ENCODE data around the gene CAPN15.

Gene CAPN15

GRCh38 chr16:543301-544164 is 16.0 kb downstream of the CAPN15 start:
- Histone ChIP-seq H3K36me3 (ENCODE audit: control insufficient read depth, insufficient read depth, low read length) (peaks cover 3% of the 10 kb centered on the region), H3K4me1 (ENCODE audit: control insufficient read depth, insufficient read depth, low read length) (peaks cover 16% of the 10 kb centered on the region), H3K9ac (ENCODE audit: low read length) (no peak overlapping the region), H3K27me3 (ENCODE audit: control insufficient read depth, insufficient read depth, low read length) (no peaks in the 10 kb centered on the region), H3K9me3 (ENCODE audit: control insufficient read depth, low read length) (no peaks in the 10 kb centered on the region), H3K4me3 (ENCODE audit: low read length) (no peak overlapping the region)

- Histone ChIP-seq H3K4me1 (ENCODE audit: control insufficient read depth, insufficient read depth, low read length) (peaks cover 16% of the 10 kb centered on the region), H3K9me3 (ENCODE audit: control insufficient read depth, low read length) (no peaks in the 10 kb centered on the region), H3K9ac (ENCODE audit: low read length) (no peak overlapping the region), H3K36me3 (ENCODE audit: control insufficient read depth, insufficient read depth, low read length) (no peaks in the 10 kb centered on the region), H3K4me3 (ENCODE audit: low read length) (no peak overlapping the region), H3K27me3 (ENCODE audit: control insufficient read depth, insufficient read depth, low read length) (no peaks in the 10 kb centered on the region)
These were observed 17.0 kb downstream of the CAPN15 start for GRCh38 chr16:544517-544916.

- Histone ChIP-seq H3K9me3 (ENCODE audit: control insufficient read depth, low read length) (no peaks in the 10 kb centered on the region), H3K9ac (ENCODE audit: low read length) (no peak overlapping the region), H3K36me3 (ENCODE audit: control insufficient read depth, insufficient read depth, low read length) (no peaks in the 10 kb centered on the region), H3K4me3 (ENCODE audit: low read length) (no peak overlapping the region), H3K4me1 (ENCODE audit: control insufficient read depth, insufficient read depth, low read length) (peaks cover 16% of the 10 kb centered on the region), H3K27me3 (ENCODE audit: control insufficient read depth, insufficient read depth, low read length) (no peaks in the 10 kb centered on the region)
These were observed 19.6 kb downstream of the CAPN15 start for GRCh38 chr16:546909-547770.

GRCh38 chr16:548586-548985 is 21.1 kb downstream of the CAPN15 start:
- Histone ChIP-seq H3K4me1 (ENCODE audit: control insufficient read depth, insufficient read depth, low read length) (peaks cover 16% of the 10 kb centered on the region), H3K4me3 (ENCODE audit: low read length) (no peak overlapping the region), H3K9ac (ENCODE audit: low read length) (no peak overlapping the region), H3K27me3 (ENCODE audit: control insufficient read depth, insufficient read depth, low read length) (no peaks in the 10 kb centered on the region), H3K9me3 (ENCODE audit: control insufficient read depth, low read length) (no peaks in the 10 kb centered on the region), H3K36me3 (ENCODE audit: control insufficient read depth, insufficient read depth, low read length) (no peaks in the 10 kb centered on the region)

GRCh38 chr16:549544-550263 is 22.2 kb downstream of the CAPN15 start:
- H3K36me3 ChIP-seq (ENCODE audit: control insufficient read depth, insufficient read depth, low read length) = no peaks in the 10 kb centered on the region
- no peak overlapping the region for H3K4me3 ChIP-seq (ENCODE audit: low read length)
- no peaks in the 10 kb centered on the region for H3K9me3 ChIP-seq (ENCODE audit: control insufficient read depth, low read length)
- H3K27me3 ChIP-seq (ENCODE audit: control insufficient read depth, insufficient read depth, low read length) = no peaks in the 10 kb centered on the region
- H3K4me1 ChIP-seq (ENCODE audit: control insufficient read depth, insufficient read depth, low read length) = peaks cover 16% of the 10 kb centered on the region
- H3K9ac ChIP-seq (ENCODE audit: low read length) = no peak overlapping the region

GRCh38 chr16:551210-551609 is 23.7 kb downstream of the CAPN15 start:
- Histone ChIP-seq H3K36me3 (ENCODE audit: control insufficient read depth, insufficient read depth, low read length) (no peaks in the 10 kb centered on the region), H3K4me1 (ENCODE audit: control insufficient read depth, insufficient read depth, low read length) (peaks cover 10% of the 10 kb centered on the region), H3K9ac (ENCODE audit: low read length) (no peak overlapping the region), H3K4me3 (ENCODE audit: low read length) (no peak overlapping the region), H3K27me3 (ENCODE audit: control insufficient read depth, insufficient read depth, low read length) (no peaks in the 10 kb centered on the region), H3K9me3 (ENCODE audit: control insufficient read depth, low read length) (no peaks in the 10 kb centered on the region)

- no peaks in the 10 kb centered on the region for H3K27me3 ChIP-seq (ENCODE audit: control insufficient read depth, insufficient read depth, low read length)
- H3K4me3 ChIP-seq (ENCODE audit: low read length) = no peak overlapping the region
- peaks cover under 1% of the 10 kb centered on the region for H3K4me1 ChIP-seq (ENCODE audit: control insufficient read depth, insufficient read depth, low read length)
- H3K36me3 ChIP-seq (ENCODE audit: control insufficient read depth, insufficient read depth, low read length) = no peaks in the 10 kb centered on the region
- no peak overlapping the region for H3K9ac ChIP-seq (ENCODE audit: low read length)
- no peaks in the 10 kb centered on the region for H3K9me3 ChIP-seq (ENCODE audit: control insufficient read depth, low read length)
These were observed 24.7 kb downstream of the CAPN15 start for GRCh38 chr16:552171-552570.

GRCh38 chr16:553601-554296 is 26.2 kb downstream of the CAPN15 start:
- Histone ChIP-seq H3K36me3 (ENCODE audit: control insufficient read depth, insufficient read depth, low read length) (no peaks in the 10 kb centered on the region), H3K9ac (ENCODE audit: low read length) (no peak overlapping the region), H3K4me3 (ENCODE audit: low read length) (no peak overlapping the region), H3K9me3 (ENCODE audit: control insufficient read depth, low read length) (no peaks in the 10 kb centered on the region), H3K27me3 (ENCODE audit: control insufficient read depth, insufficient read depth, low read length) (peaks cover 7% of the 10 kb centered on the region), H3K4me1 (ENCODE audit: control insufficient read depth, insufficient read depth, low read length) (peaks cover 3% of the 10 kb centered on the region)

GRCh38 chr16:554297-554621 is 26.7 kb downstream of the CAPN15 start:
- H3K27me3 ChIP-seq (ENCODE audit: control insufficient read depth, insufficient read depth, low read length) = peaks cover 12% of the 10 kb centered on the region
- H3K36me3 ChIP-seq (ENCODE audit: control insufficient read depth, insufficient read depth, low read length) = no peaks in the 10 kb centered on the region
- peaks cover 7% of the 10 kb centered on the region for H3K4me1 ChIP-seq (ENCODE audit: control insufficient read depth, insufficient read depth, low read length)
- H3K9me3 ChIP-seq (ENCODE audit: control insufficient read depth, low read length) = no peaks in the 10 kb centered on the region
- H3K9ac ChIP-seq (ENCODE audit: low read length) = no peak overlapping the region
- H3K4me3 ChIP-seq (ENCODE audit: low read length) = no peak overlapping the region

- Histone ChIP-seq H3K36me3 (ENCODE audit: control insufficient read depth, insufficient read depth, low read length) (no peaks in the 10 kb centered on the region), H3K9ac (ENCODE audit: low read length) (no peak overlapping the region), H3K4me1 (ENCODE audit: control insufficient read depth, insufficient read depth, low read length) (peaks cover 7% of the 10 kb centered on the region), H3K27me3 (ENCODE audit: control insufficient read depth, insufficient read depth, low read length) (peaks cover 18% of the 10 kb centered on the region), H3K9me3 (ENCODE audit: control insufficient read depth, low read length) (no peaks in the 10 kb centered on the region), H3K4me3 (ENCODE audit: low read length) (no peak overlapping the region)
These were observed 27.3 kb downstream of the CAPN15 start for GRCh38 chr16:554640-555365.
